ENCODE measurements around the gene GJA3.

DNA sequence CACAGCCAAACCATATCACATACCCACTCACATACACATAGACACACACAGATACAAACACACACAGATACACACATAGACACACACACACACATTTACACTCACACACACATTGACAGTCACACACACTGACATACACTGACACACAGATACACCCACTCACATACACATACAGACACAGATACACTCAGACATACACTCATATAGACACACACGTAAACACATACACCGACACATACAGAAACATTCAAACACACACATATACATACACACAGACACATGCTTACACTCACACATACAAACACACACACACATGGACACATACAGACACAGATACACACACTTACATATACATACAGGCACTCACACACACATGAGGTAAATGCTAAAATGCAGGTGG lies 30.2 kb downstream of the GJA3 start:
- TF ChIP-seq PAX8 (IDR thresholded peaks at IDR 0.05) (no peak), BCL3 (IDR thresholded peaks at IDR 0.05; ENCODE audit: borderline replicate concordance, insufficient read depth, low read depth, low read length, poor library complexity, severe bottlenecking) (peak; percentile 66), ZNF24 (IDR thresholded peaks at IDR 0.05) (no peak), EZH2 (IDR thresholded peaks at IDR 0.05; ENCODE audit: borderline replicate concordance, control insufficient read depth, low read depth, low read length) (no peak), POLR2AphosphoS2 (IDR thresholded peaks at IDR 0.05; ENCODE audit: low read depth, low read length) (no peak), CTCF (IDR thresholded peaks at IDR 0.05 in 2 of 3, conservative IDR thresholded peaks at IDR 0.05 in 1 of 3; ENCODE audit: control insufficient read depth in 2 of 3, extremely low read depth in 1 of 3, insufficient read depth in 1 of 3, low read depth in 3 of 3, low read length in 3 of 3) (no peak), EP300 (IDR thresholded peaks at IDR 0.05; ENCODE audit: borderline replicate concordance in 1 of 2, control insufficient read depth in 1 of 2, low read depth in 2 of 2, low read length in 2 of 2) (no peak), POLR2A (IDR thresholded peaks at IDR 0.05; ENCODE audit: low read depth, low read length) (no peak), HCFC1 (IDR thresholded peaks at IDR 0.05; ENCODE audit: low read length) (no peak), CBX3 (IDR thresholded peaks at IDR 0.05; ENCODE audit: borderline replicate concordance, low read depth) (no peak), ZBED1 (IDR thresholded peaks at IDR 0.05; ENCODE audit: borderline replicate concordance) (no peak)
- TF ChIP-seq, protein P1, sequence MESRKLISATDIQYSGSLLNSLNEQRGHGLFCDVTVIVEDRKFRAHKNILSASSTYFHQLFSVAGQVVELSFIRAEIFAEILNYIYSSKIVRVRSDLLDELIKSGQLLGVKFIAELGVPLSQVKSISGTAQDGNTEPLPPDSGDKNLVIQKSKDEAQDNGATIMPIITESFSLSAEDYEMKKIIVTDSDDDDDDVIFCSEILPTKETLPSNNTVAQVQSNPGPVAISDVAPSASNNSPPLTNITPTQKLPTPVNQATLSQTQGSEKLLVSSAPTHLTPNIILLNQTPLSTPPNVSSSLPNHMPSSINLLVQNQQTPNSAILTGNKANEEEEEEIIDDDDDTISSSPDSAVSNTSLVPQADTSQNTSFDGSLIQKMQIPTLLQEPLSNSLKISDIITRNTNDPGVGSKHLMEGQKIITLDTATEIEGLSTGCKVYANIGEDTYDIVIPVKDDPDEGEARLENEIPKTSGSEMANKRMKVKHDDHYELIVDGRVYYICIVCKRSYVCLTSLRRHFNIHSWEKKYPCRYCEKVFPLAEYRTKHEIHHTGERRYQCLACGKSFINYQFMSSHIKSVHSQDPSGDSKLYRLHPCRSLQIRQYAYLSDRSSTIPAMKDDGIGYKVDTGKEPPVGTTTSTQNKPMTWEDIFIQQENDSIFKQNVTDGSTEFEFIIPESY (IDR thresholded peaks at IDR 0.05) = no peak
- TF ChIP-seq, protein P2, sequence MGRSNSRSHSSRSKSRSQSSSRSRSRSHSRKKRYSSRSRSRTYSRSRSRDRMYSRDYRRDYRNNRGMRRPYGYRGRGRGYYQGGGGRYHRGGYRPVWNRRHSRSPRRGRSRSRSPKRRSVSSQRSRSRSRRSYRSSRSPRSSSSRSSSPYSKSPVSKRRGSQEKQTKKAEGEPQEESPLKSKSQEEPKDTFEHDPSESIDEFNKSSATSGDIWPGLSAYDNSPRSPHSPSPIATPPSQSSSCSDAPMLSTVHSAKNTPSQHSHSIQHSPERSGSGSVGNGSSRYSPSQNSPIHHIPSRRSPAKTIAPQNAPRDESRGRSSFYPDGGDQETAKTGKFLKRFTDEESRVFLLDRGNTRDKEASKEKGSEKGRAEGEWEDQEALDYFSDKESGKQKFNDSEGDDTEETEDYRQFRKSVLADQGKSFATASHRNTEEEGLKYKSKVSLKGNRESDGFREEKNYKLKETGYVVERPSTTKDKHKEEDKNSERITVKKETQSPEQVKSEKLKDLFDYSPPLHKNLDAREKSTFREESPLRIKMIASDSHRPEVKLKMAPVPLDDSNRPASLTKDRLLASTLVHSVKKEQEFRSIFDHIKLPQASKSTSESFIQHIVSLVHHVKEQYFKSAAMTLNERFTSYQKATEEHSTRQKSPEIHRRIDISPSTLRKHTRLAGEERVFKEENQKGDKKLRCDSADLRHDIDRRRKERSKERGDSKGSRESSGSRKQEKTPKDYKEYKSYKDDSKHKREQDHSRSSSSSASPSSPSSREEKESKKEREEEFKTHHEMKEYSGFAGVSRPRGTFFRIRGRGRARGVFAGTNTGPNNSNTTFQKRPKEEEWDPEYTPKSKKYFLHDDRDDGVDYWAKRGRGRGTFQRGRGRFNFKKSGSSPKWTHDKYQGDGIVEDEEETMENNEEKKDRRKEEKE (IDR thresholded peaks at IDR 0.05) = no peak

Measured in GM12878 (cell line).